ENCODE results near the gene TSR3. TPM values are rescaled to one million over a fixed set of nuclear protein-coding genes. Genes with fewer than 3 reads are reported as not detected.

Gene TSR3
- total and polyA plus RNA-seq, 12 donors: 41.5 to 83.4 (median 56.0) TPM

DNA sequence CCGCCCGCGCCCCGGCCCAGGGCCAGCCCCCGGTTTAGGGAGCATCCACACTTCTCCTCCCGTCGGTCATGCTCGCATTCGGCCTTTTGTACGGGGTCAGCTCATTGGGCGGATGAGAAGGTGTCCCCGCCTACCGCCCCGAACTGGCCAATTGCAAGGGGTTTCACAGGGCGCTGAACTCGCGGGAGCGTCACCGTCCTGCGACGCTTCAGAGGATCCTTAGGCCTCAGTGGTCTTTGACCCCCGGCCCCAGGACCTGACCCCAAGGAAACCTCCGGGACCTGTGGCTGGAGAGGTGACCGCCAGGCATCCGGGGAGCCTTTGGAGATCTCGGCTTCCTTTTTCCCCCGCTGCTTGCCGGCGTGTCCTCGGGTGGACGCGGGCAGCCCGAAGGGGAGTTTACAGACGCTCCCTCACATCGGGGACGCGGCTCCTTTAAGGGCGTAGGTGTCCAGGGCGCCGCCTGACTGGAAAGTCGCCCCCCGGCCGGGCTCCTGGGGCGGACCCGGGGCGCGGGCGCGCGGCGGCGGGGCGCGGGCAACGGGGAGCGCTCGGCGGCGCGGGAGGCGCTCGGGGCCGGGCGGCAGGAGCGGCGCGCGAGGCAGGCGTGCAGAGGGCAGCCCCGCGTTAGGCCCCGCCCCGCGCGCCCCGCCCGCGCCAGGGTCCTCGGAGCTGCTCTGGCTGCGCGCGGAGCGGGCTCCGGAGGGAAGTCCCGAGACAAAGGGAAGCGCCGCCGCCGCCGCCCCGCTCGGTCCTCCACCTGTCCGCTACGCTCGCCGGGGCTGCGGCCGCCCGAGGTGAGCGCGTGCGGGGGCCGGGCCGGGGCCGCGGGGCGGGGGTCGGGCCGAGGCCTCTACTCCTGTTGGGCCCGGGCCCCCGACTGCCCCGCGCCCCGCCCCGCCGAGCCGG is 42.4 kb downstream of the TSR3 start, which contains the start of gene UBE2I:
Gene UBE2I (plus strand): TSS at position 660 of the 909 bp plus-strand sequence. CDS start 4,395 bp downstream, outside the sequence.
- 1% methylated on average over 69 to 117 of the region's 117 CpGs for WGBS, 2 donors
- DNase-seq (peak; percentile 96 to 98), ATAC-seq (peak; percentile 87 to 94 (median 88))
- peaks cover 21 to 41% (median 36%) of the 10 kb centered on the region in 9 donors for H3K4me1 ChIP-seq
- H3K4me3 ChIP-seq: peak within 1 kb of the TSS; percentile 60 to 99 (median 84)
- TF ChIP-seq, protein P1, sequence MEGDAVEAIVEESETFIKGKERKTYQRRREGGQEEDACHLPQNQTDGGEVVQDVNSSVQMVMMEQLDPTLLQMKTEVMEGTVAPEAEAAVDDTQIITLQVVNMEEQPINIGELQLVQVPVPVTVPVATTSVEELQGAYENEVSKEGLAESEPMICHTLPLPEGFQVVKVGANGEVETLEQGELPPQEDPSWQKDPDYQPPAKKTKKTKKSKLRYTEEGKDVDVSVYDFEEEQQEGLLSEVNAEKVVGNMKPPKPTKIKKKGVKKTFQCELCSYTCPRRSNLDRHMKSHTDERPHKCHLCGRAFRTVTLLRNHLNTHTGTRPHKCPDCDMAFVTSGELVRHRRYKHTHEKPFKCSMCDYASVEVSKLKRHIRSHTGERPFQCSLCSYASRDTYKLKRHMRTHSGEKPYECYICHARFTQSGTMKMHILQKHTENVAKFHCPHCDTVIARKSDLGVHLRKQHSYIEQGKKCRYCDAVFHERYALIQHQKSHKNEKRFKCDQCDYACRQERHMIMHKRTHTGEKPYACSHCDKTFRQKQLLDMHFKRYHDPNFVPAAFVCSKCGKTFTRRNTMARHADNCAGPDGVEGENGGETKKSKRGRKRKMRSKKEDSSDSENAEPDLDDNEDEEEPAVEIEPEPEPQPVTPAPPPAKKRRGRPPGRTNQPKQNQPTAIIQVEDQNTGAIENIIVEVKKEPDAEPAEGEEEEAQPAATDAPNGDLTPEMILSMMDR (IDR thresholded peaks at IDR 0.05): no peak
- H3K27me3 ChIP-seq: no peaks in the 10 kb centered on the region
- peak within 1 kb of the TSS; percentile 96 to 100 (median 99) for H3K27ac ChIP-seq
- intact Hi-C loops (cut with DNase I): loop anchor here in 1 of 10 donors (5.0 kb wide), 1 partner anchor 43 kb away; the partner anchor contains the start of genes GNPTG and TSR3
- peaks cover 0 to 24% (median 3%) of the 10 kb centered on the region in 9 donors for H3K36me3 ChIP-seq
- no peaks in the 10 kb centered on the region for H3K9me3 ChIP-seq

DNA sequence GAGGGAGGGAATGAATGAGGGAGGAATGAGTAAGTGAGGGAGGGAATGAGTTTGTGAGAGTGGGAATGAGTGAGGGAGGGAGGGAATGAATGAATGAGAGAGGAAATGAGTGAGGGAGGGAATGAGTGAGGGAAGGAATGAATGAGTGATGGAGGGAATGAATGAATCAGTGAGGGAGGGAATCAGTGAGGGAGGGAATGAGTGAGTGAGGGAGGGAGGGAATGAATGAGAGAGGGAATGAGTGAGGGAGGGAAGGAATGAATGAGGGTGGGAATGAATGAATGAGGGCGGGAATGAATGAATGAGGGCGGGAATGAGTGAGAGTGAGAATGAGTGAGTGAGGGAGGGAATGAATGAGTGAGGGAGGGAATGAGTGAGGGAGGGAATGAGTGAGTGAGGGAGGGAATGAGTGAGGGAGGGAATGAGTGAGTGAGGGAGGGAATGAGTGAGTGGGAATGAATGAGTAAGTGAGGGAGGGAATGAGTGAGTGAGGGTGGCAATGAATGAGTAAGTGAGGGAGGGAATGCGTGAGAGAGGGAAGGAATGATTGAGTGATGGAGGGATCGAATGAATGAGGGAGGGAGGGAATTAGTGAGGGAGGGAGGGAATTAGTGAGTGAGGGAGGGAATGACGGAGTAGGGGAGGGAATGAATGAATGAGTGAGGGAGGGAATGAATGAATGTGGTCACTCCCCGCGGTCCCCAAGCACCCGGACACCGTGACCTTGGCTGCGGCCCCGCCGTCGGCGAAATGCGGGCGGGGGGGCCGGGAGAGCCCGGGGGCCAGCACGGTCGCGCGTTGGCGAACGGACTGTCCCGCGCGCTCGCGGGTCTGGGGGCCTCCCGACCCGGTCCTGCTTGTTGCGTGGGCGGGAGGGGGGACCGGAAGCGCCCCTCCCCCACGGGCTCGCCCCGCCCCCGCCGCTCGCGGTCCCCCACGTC is 43.4 kb downstream of the TSR3 start:
- Histone ChIP-seq H3K36me3 (peaks cover 0 to 14% (median 0%) of the 10 kb centered on the region in 9 donors), H3K27ac (peak overlapping the region; percentile 96 to 100 (median 99)), H3K4me3 (peak overlapping the region; percentile 33 to 93 (median 82)), H3K4me1 (peaks cover 21 to 38% (median 30%) of the 10 kb centered on the region in 9 donors), H3K9me3 (no peaks in the 10 kb centered on the region), H3K27me3 (no peaks in the 10 kb centered on the region)
- no peak for DNase-seq
- TF ChIP-seq, protein P1 (IDR thresholded peaks at IDR 0.05): no peak
- peak in 3 of 8 donors; percentile 4 to 22 (median 14) for ATAC-seq
- intact Hi-C loops (cut with DNase I): loop anchor here in 1 of 10 donors (5.0 kb wide), 1 partner anchor 44 kb away; the partner anchor contains the start of genes GNPTG and TSR3
- WGBS, 2 donors: 5 to 8% methylated on average over 28 to 43 of the region's 43 CpGs

DNA sequence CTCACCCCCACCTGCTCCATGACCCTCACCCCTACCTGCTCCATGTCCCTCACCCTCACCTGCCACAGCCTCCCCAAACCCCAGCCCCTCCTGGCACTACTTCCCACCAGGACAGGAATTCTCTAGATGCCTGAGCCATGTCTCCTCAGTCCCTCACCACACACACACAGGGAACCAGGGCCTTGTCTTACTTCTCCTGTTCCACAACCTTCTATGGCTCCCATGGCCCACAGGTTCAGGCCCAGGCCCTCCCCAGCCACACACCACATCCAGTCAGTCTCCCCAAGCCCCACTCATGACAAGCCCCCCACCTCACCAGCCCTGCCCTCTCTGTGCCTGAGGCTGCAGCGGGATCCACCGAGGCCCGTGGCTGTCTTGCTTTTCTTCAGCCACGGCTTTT is 45.3 kb downstream of the TSR3 start:
- no peak overlapping the region for H3K27ac ChIP-seq
- no peaks in the 10 kb centered on the region for H3K36me3 ChIP-seq
- TF ChIP-seq, protein P1 (IDR thresholded peaks at IDR 0.05): no peak
- peaks cover 0 to 11% (median 4%) of the 10 kb centered on the region in 7 donors for H3K27me3 ChIP-seq
- ATAC-seq (no peak), DNase-seq (no peak)
- no peak overlapping the region for H3K4me3 ChIP-seq
- intact Hi-C loops (cut with DNase I): loop anchor here in 1 of 10 donors (5.0 kb wide), 1 partner anchor 46 kb away; the partner anchor contains the start of genes GNPTG and TSR3
- H3K4me1 ChIP-seq: peaks cover 5 to 20% (median 11%) of the 10 kb centered on the region in 9 donors
- no peaks in the 10 kb centered on the region for H3K9me3 ChIP-seq
- WGBS, 2 donors: 63 to 68% methylated on average over 4 of the region's 4 CpGs

Measured in heart right ventricle (tissue), 16 donors.